ENCODE measurements around the gene GEMIN4.

Gene GEMIN4

DNA sequence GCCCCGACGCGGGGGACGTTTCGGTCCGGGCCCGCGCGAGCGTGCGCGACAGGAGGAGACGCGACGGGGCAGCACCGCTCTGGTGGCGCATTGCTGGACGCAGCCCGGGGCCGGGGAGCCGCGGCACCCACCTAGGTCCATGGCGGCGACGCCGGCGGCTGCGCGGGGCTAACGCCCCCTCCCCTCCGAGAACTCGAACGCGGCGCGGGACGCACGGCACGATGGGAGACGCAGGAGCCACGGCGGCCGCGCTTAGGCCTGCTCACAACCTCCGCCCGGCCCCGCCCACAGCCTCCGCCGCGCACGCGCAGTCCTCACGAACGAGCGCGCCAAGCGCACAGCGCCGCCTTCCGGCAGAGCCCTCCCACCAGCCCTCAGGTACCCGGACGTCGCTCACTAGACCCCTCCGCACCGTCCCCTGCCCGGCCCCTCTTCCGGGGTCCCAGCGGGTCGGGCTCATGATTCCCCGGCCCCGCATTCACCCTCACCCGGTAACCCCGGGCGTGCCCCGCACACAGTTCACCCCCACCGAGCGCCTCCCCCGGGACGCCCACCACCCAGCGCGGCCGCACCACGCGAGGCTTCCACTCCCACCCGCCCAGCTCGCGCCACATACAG is at the start of gene GEMIN4:
GEMIN4 (minus strand) TSS at position 263 of the 618 bp plus-strand sequence; CDS start at position 141, 122 bp downstream.
- Histone ChIP-seq H3K36me3 (ENCODE audit: insufficient read depth, low read length) (peaks cover 23% of the 10 kb centered on the region), H3K4me1 (ENCODE audit: control insufficient read depth, insufficient read depth, low read length, unreplicated experiment) (peaks cover 9% of the 10 kb centered on the region), H3K27me3 (ENCODE audit: insufficient read depth, low read length) (no peaks in the 10 kb centered on the region), H3K79me2 (ENCODE audit: control insufficient read depth, insufficient read depth, low read length, unreplicated experiment) (peaks cover 44% of the 10 kb centered on the region), H2AFZ (ENCODE audit: low read length, unreplicated experiment) (peak within 1 kb of the TSS; percentile 99), H3K27ac (ENCODE audit: low read depth, low read length) (peak within 1 kb of the TSS; percentile 46; the same call in 1 of the 2 replicates), H3K4me3 (ENCODE audit: low read depth, low read length) (peak within 1 kb of the TSS; percentile 98)

DNA sequence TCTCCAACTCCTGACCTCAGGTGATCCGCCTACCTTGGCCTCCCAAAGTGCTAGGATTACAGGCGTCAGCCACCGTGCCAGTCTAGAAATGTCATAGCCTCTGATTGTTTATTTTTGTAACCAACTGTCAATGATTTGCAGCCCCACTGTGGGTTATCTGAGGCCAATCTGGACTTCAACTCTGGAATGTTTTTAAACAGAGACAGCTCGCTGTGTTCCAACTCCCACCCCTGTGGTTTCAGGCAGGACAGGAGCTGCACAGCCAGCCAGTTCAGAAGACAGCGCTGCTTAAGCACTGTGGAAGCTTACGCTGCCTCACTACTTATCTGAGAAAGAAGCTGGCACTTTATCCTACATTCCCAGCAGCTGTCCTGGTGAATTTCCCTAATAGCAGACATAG is 49.6 kb upstream of the GEMIN4 start:
- H3K4me3 ChIP-seq (ENCODE audit: low read depth, low read length), result no peak overlapping the region
- no peaks in the 10 kb centered on the region for H3K4me1 ChIP-seq (ENCODE audit: control insufficient read depth, insufficient read depth, low read length, unreplicated experiment)
- H3K27ac ChIP-seq (ENCODE audit: low read depth, low read length), result no peak overlapping the region
- H2AFZ ChIP-seq (ENCODE audit: low read length, unreplicated experiment), result no peak overlapping the region
- no peaks in the 10 kb centered on the region for H3K79me2 ChIP-seq (ENCODE audit: control insufficient read depth, insufficient read depth, low read length, unreplicated experiment)
- no peaks in the 10 kb centered on the region for H3K36me3 ChIP-seq (ENCODE audit: insufficient read depth, low read length)
- no peaks in the 10 kb centered on the region for H3K27me3 ChIP-seq (ENCODE audit: insufficient read depth, low read length)

DNA sequence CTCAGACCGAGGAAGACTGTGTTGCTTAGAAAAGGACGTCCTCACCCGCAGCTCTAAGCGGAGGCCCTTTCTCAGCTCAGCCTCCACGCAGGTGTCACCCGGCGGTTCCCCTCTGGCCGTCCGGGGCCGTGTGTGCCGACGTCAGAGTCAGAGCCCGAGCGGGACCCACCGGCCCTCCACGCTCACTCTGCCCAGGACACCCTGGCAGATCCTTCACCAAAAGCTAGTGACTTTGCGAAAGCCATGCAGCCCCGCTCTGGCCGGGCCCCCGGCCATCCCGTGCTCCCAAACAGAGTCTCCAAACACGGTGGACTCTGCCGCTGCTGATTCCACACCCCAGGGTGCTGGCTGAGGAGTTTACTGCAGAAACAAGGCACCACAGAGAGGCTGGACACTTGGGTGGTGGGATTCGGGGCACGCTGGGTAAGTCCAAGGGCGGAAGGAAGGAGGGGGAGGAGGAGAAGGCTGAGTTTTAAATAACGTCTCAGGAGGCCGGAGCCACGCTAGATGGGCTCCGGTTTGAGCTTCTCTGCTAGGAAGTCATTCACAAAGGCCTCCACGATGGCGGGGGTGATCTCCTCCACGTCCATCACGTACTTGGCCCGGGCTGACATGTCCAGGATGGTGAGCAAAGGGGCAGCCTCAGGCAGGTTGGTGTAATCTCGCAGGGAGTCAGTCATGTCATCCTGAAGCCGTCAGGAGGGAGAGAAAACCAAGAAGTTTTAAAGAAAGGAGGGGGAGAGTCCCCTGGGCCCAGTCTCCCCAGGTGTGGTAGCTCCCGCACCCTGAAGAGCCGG is 48.6 kb upstream of the GEMIN4 start:
- no peaks in the 10 kb centered on the region for H3K36me3 ChIP-seq (ENCODE audit: insufficient read depth, low read length)

DNA sequence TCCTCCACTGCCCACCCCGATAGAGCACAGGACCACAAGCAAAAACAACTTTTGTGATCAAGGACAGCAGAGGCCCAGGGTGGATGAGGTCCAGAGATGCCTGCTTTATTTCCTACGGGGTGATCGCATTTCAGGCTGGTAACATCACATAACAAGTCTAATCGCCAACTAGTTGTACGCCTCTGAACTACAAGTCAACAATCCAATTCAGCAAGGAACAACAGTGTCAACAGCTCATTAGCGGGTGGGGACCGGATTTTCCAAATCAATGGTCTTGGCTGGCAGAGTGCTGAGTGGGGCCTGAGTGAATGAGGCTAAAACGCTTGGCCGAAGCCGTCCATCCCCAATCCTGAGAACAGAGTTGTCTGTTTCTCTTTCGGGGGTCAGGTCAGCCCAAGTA is 47.2 kb upstream of the GEMIN4 start:
- Histone ChIP-seq H3K27me3 (ENCODE audit: insufficient read depth, low read length) (no peaks in the 10 kb centered on the region), H2AFZ (ENCODE audit: low read length, unreplicated experiment) (no peak overlapping the region), H3K4me3 (ENCODE audit: low read depth, low read length) (no peak overlapping the region), H3K4me1 (ENCODE audit: control insufficient read depth, insufficient read depth, low read length, unreplicated experiment) (peaks cover 5% of the 10 kb centered on the region), H3K79me2 (ENCODE audit: control insufficient read depth, insufficient read depth, low read length, unreplicated experiment) (no peaks in the 10 kb centered on the region), H3K36me3 (ENCODE audit: insufficient read depth, low read length) (no peaks in the 10 kb centered on the region), H3K27ac (ENCODE audit: low read depth, low read length) (no peak overlapping the region)

More for the DNA sequence above, 48.6 kb upstream of the GEMIN4 start:
- Histone ChIP-seq H3K4me3 (ENCODE audit: low read depth, low read length) (no peak overlapping the region), H3K27me3 (ENCODE audit: insufficient read depth, low read length) (no peaks in the 10 kb centered on the region), H3K79me2 (ENCODE audit: control insufficient read depth, insufficient read depth, low read length, unreplicated experiment) (no peaks in the 10 kb centered on the region), H2AFZ (ENCODE audit: low read length, unreplicated experiment) (no peak overlapping the region), H3K4me1 (ENCODE audit: control insufficient read depth, insufficient read depth, low read length, unreplicated experiment) (no peaks in the 10 kb centered on the region), H3K27ac (ENCODE audit: low read depth, low read length) (no peak overlapping the region)

DNA sequence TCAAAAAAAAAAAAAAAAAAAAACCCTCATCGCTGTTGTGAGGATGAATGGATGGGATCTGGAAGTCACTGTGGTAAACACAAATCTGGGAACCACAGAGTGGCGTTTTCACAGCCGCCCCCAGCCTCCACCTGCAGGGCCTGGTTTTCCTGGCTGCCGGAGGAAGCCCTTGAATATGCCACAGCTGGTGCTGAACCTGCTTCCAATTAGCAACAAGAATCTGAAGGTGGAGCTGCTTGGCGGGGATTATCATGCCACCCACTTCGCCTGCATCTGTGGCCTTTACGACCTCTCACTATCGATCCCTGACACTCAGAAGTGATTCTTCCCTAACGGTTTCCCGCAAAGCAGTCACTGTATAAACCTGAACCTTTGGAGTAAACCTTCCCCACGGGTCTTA is 46.2 kb upstream of the GEMIN4 start:
- Histone ChIP-seq H3K27me3 (ENCODE audit: insufficient read depth, low read length) (no peaks in the 10 kb centered on the region), H3K27ac (ENCODE audit: low read depth, low read length) (no peak overlapping the region), H3K79me2 (ENCODE audit: control insufficient read depth, insufficient read depth, low read length, unreplicated experiment) (no peaks in the 10 kb centered on the region), H3K4me3 (ENCODE audit: low read depth, low read length) (no peak overlapping the region), H3K36me3 (ENCODE audit: insufficient read depth, low read length) (no peaks in the 10 kb centered on the region), H2AFZ (ENCODE audit: low read length, unreplicated experiment) (no peak overlapping the region), H3K4me1 (ENCODE audit: control insufficient read depth, insufficient read depth, low read length, unreplicated experiment) (peaks cover 5% of the 10 kb centered on the region)

DNA sequence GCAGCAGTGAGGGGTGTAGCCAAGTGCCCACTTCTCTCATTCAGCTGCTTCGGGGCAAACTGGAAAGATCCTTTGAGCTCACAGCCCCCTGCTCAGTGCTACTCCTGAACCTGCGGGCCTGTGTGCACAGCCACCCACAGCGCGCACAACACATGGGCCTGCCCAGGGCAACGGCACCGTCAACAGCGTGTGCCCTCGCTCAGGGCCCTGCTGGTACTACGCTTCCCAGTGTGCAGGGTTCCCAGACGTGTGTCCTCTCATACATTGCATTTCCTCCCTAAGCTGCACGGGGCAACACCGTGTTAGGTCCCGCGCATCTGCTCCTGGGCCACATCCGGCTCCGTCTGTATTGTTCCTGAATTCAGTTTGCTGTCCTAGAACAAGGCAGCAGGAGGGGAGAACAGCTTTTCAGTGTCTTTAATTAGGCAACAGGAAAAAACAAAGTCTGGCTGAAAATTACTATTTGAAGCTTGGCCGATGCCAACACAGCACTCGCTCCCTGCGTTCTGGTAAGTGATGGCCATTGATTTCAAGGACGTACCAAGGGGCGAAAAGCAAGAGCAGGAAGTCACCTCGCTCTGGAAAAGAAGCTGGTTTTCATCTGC is 45.3 kb upstream of the GEMIN4 start:
- Histone ChIP-seq H3K36me3 (ENCODE audit: insufficient read depth, low read length) (peaks cover 3% of the 10 kb centered on the region; the same call in 1 of the 2 replicates), H2AFZ (ENCODE audit: low read length, unreplicated experiment) (no peak overlapping the region), H3K4me3 (ENCODE audit: low read depth, low read length) (no peak overlapping the region), H3K4me1 (ENCODE audit: control insufficient read depth, insufficient read depth, low read length, unreplicated experiment) (peaks cover 5% of the 10 kb centered on the region), H3K27ac (ENCODE audit: low read depth, low read length) (no peak overlapping the region), H3K27me3 (ENCODE audit: insufficient read depth, low read length) (no peaks in the 10 kb centered on the region), H3K79me2 (ENCODE audit: control insufficient read depth, insufficient read depth, low read length, unreplicated experiment) (no peaks in the 10 kb centered on the region)

DNA sequence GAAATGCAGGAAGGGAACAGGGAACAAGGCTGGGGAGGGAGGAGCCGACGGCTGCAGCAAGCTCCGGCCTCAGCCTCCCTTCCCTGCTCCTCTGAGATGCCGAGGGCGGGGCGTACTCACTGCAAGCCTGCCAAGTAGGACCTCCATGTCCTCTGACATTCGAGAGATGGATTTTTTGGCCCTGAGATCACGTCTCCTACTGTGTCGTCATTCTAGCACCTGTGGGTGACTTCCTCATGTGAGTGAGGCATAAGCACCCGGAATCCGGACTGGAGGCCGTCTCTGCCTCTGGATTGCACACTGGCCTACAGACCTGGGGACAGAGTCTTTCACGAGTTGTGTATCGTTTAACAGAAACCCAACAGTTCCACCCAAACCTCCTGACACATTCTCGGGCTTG is 44.5 kb upstream of the GEMIN4 start:
- Histone ChIP-seq H3K36me3 (ENCODE audit: insufficient read depth, low read length) (peaks cover 5% of the 10 kb centered on the region; the same call in 1 of the 2 replicates), H2AFZ (ENCODE audit: low read length, unreplicated experiment) (no peak overlapping the region), H3K79me2 (ENCODE audit: control insufficient read depth, insufficient read depth, low read length, unreplicated experiment) (no peaks in the 10 kb centered on the region), H3K27me3 (ENCODE audit: insufficient read depth, low read length) (no peaks in the 10 kb centered on the region), H3K4me3 (ENCODE audit: low read depth, low read length) (no peak overlapping the region), H3K27ac (ENCODE audit: low read depth, low read length) (no peak overlapping the region), H3K4me1 (ENCODE audit: control insufficient read depth, insufficient read depth, low read length, unreplicated experiment) (peaks cover 5% of the 10 kb centered on the region)

DNA sequence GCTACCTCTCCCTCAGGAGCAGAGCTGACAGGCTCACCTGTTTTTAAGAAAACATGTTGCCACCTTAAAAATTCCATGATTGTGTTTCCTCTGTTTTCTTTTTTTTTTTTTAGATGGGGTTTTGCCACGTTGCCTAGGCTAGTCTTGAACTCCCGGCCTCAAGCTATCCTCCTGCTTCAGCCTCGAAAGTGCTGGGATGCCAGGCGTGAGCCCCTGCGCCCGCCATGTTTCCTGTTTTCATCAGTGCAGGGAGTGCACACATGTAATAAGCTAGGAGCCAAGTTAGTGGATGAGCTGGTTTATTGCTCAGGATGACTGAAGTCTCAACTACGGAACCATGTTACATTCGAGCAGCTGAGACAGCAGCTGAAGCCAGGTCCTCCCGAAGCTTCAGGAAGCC is 43.7 kb upstream of the GEMIN4 start:
- Histone ChIP-seq H3K4me1 (ENCODE audit: control insufficient read depth, insufficient read depth, low read length, unreplicated experiment) (peaks cover 5% of the 10 kb centered on the region), H3K36me3 (ENCODE audit: insufficient read depth, low read length) (peaks cover 10% of the 10 kb centered on the region; the same call in 1 of the 2 replicates), H3K4me3 (ENCODE audit: low read depth, low read length) (no peak overlapping the region), H3K27ac (ENCODE audit: low read depth, low read length) (no peak overlapping the region), H3K27me3 (ENCODE audit: insufficient read depth, low read length) (no peaks in the 10 kb centered on the region), H3K79me2 (ENCODE audit: control insufficient read depth, insufficient read depth, low read length, unreplicated experiment) (no peaks in the 10 kb centered on the region), H2AFZ (ENCODE audit: low read length, unreplicated experiment) (no peak overlapping the region)

DNA sequence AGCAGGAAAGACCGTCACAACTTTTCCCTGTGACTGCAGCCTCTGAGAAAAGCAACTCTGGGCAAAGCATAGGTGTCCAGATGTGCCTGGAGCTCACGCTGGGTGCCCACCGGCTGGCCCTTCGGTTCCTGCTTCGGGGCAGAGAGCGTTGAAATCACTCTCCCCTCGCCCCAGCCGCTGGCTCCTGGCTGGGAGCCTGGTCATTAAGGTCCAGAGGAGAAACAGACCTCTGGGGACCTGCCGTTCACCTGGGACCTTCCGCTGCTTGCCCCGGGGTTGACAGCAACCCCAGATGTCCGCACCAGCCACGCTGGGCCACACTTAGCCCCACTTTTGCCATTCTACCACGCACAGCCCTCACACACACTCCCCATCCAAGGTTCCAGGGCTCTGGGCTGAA is 43.2 kb upstream of the GEMIN4 start:
- peaks cover 10% of the 10 kb centered on the region; the same call in 1 of the 2 replicates for H3K36me3 ChIP-seq (ENCODE audit: insufficient read depth, low read length)
- peaks cover 5% of the 10 kb centered on the region for H3K4me1 ChIP-seq (ENCODE audit: control insufficient read depth, insufficient read depth, low read length, unreplicated experiment)
- no peak overlapping the region for H3K4me3 ChIP-seq (ENCODE audit: low read depth, low read length)
- H2AFZ ChIP-seq (ENCODE audit: low read length, unreplicated experiment), result no peak overlapping the region
- no peaks in the 10 kb centered on the region for H3K27me3 ChIP-seq (ENCODE audit: insufficient read depth, low read length)
- H3K27ac ChIP-seq (ENCODE audit: low read depth, low read length), result no peak overlapping the region
- no peaks in the 10 kb centered on the region for H3K79me2 ChIP-seq (ENCODE audit: control insufficient read depth, insufficient read depth, low read length, unreplicated experiment)

DNA sequence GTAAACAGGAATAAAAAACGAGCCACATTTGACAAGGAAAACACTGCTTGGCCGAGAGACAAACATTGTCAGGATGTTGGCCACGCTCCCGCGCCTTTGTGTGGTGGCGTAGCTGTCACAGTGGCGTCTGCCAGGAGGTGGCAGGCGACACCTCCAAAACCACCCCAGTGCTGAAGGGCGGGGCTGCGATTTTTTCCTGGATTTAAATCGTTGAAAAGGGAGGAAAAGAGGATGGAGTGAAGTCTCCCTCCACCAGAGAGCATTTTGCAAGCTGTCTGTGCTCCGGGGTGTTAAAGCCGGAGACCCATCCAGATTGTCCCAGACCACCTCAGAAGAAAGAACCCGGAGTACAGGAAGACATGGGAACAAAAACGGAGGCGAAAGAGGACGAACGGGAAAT is 42.8 kb upstream of the GEMIN4 start:
- peaks cover 13% of the 10 kb centered on the region; the same call in 1 of the 2 replicates for H3K36me3 ChIP-seq (ENCODE audit: insufficient read depth, low read length)
- H3K4me3 ChIP-seq (ENCODE audit: low read depth, low read length), result no peak overlapping the region
- H3K27ac ChIP-seq (ENCODE audit: low read depth, low read length), result no peak overlapping the region
- H3K4me1 ChIP-seq (ENCODE audit: control insufficient read depth, insufficient read depth, low read length, unreplicated experiment), result peaks cover 5% of the 10 kb centered on the region
- H3K79me2 ChIP-seq (ENCODE audit: control insufficient read depth, insufficient read depth, low read length, unreplicated experiment), result no peaks in the 10 kb centered on the region
- peak overlapping the region; percentile 51 for H2AFZ ChIP-seq (ENCODE audit: low read length, unreplicated experiment)
- no peaks in the 10 kb centered on the region for H3K27me3 ChIP-seq (ENCODE audit: insufficient read depth, low read length)

Measured in ACC112 (cell line).